Measurements from ENCODE around the gene ZDHHC13. TPM values are rescaled to one million over a fixed set of nuclear protein-coding genes. Genes with fewer than 3 reads are reported as not detected.

ZDHHC13 gene
- total RNA-seq, 2 donors from 2014 or later: 22.1 to 22.7 TPM

DNA sequence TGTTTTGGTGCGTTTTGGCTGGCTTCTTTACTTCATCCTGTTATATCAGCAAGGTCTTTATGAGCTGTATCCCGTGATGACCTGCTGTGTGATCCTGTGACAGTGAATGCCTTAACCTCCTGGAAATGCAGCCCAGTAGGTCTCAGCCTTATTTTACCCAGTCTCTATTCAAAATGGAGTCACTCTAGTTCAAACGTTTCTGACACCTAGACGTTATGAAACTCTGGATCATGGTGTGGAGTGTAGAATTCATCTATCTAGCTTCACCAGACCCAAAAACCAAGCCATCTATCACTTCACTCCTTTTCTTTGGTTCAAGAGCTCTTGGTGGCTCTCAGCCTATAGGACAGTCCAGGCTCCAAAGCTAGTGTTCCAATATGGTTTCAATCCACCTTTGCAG lies 28.2 kb upstream of the ZDHHC13 start:
- H3K27me3 Mint-ChIP-seq: peaks cover 29% of the 10 kb centered on the region in 2 donors
- ATAC-seq (no peak), DNase-seq (ENCODE audit: low spot score) (no peak)
- H3K27ac Mint-ChIP-seq: no peak overlapping the region
- no peaks in the 10 kb centered on the region for H3K9me3 Mint-ChIP-seq
- H3K4me1 Mint-ChIP-seq (ENCODE audit: low read depth in 2 of 2): no peaks in the 10 kb centered on the region
- no peak overlapping the region for H3K4me3 Mint-ChIP-seq
- H3K36me3 Mint-ChIP-seq: no peaks in the 10 kb centered on the region

- Mint-ChIP-seq H3K27ac (no peak overlapping the region), H3K36me3 (no peaks in the 10 kb centered on the region), H3K4me1 (ENCODE audit: low read depth in 2 of 2) (no peaks in the 10 kb centered on the region), H3K9me3 (no peaks in the 10 kb centered on the region), H3K4me3 (no peak overlapping the region), H3K27me3 (peaks cover 27% of the 10 kb centered on the region in 2 donors)
- DNase-seq (ENCODE audit: low spot score) (no peak), ATAC-seq (no peak)
Observed at GRCh38 chr11:19089421-19089820, 27.5 kb upstream of the ZDHHC13 start.

- Mint-ChIP-seq H3K4me3 (no peak overlapping the region), H3K36me3 (no peaks in the 10 kb centered on the region), H3K4me1 (ENCODE audit: low read depth in 2 of 2) (no peaks in the 10 kb centered on the region), H3K9me3 (no peaks in the 10 kb centered on the region), H3K27ac (no peak overlapping the region), H3K27me3 (peaks cover 24 to 30% of the 10 kb centered on the region in 2 donors)
- ATAC-seq (no peak), DNase-seq (ENCODE audit: low spot score) (no peak)
Observed at GRCh38 chr11:19091366-19091765, 25.6 kb upstream of the ZDHHC13 start.

GRCh38 chr11:19092342-19092741 lies 24.6 kb upstream of the ZDHHC13 start:
- Mint-ChIP-seq H3K27me3 (peaks cover 24 to 33% of the 10 kb centered on the region in 2 donors), H3K36me3 (no peaks in the 10 kb centered on the region), H3K9me3 (no peaks in the 10 kb centered on the region), H3K4me3 (no peak overlapping the region), H3K27ac (no peak overlapping the region), H3K4me1 (ENCODE audit: low read depth in 2 of 2) (no peaks in the 10 kb centered on the region)
- ATAC-seq: no peak
- no peak for DNase-seq (ENCODE audit: low spot score)

DNA sequence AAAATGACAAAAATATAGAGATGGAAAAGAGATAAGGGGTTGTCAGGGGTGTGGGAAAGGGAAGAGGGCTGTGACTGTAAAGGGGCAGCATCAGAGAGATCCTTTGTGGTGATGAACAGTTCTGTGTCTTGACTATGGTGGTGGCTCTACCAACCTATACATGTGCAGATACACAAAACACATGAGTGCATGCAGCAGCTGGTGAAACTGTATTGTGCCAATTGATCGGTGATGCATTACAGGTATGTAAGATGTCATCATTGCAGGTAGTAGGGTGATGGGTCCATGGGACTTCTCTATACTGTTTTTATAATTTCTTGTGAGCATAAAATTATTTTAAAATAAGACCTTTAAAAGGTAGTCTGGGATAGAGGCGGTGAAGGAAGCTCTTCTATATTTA lies 24.1 kb upstream of the ZDHHC13 start:
- no peak for ATAC-seq

DNA sequence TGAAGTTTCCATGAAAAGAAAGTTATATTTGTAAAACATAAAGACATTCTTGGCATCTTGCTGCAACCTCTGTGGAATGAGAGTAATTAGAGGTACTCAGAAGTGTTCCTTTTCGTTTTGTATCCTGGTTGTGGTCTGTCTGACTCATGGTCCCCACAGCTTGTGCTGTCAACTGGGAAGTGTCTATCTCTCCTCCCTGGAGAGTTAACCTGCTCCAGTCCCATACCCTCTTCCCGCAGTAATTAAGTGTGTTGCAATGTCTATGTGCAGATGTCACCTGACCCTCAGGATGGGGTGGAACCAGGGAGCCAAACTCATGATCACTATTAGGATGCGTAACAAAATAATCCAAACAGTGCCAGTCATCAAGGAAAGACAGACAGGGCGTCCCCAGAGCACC lies 23.0 kb upstream of the ZDHHC13 start:
- ATAC-seq (no peak), DNase-seq (ENCODE audit: low spot score) (no peak)
- Mint-ChIP-seq H3K36me3 (no peaks in the 10 kb centered on the region), H3K27me3 (peaks cover 35 to 38% of the 10 kb centered on the region in 2 donors), H3K4me1 (ENCODE audit: low read depth in 2 of 2) (no peaks in the 10 kb centered on the region), H3K9me3 (no peaks in the 10 kb centered on the region), H3K27ac (no peak overlapping the region), H3K4me3 (no peak overlapping the region)

More for the DNA sequence above, 24.1 kb upstream of the ZDHHC13 start:
- peaks cover 29 to 36% of the 10 kb centered on the region in 2 donors for H3K27me3 Mint-ChIP-seq
- H3K27ac Mint-ChIP-seq: no peak overlapping the region
- H3K4me3 Mint-ChIP-seq: no peak overlapping the region
- DNase-seq (ENCODE audit: low spot score): no peak
- no peaks in the 10 kb centered on the region for H3K4me1 Mint-ChIP-seq (ENCODE audit: low read depth in 2 of 2)
- H3K36me3 Mint-ChIP-seq: no peaks in the 10 kb centered on the region
- H3K9me3 Mint-ChIP-seq: no peaks in the 10 kb centered on the region

GRCh38 chr11:19094859-19095258 lies 22.1 kb upstream of the ZDHHC13 start:
- Mint-ChIP-seq H3K9me3 (no peaks in the 10 kb centered on the region), H3K4me1 (ENCODE audit: low read depth in 2 of 2) (no peaks in the 10 kb centered on the region), H3K27ac (no peak overlapping the region), H3K4me3 (no peak overlapping the region), H3K36me3 (no peaks in the 10 kb centered on the region), H3K27me3 (peaks cover 39 to 42% of the 10 kb centered on the region in 2 donors)
- no peak for DNase-seq (ENCODE audit: low spot score)
- ATAC-seq: no peak

GRCh38 chr11:19099093-19099492 lies 17.9 kb upstream of the ZDHHC13 start:
- Mint-ChIP-seq H3K27me3 (peaks cover 32 to 33% of the 10 kb centered on the region in 2 donors), H3K4me1 (ENCODE audit: low read depth in 2 of 2) (no peaks in the 10 kb centered on the region), H3K27ac (no peak overlapping the region), H3K4me3 (no peak overlapping the region), H3K36me3 (no peaks in the 10 kb centered on the region), H3K9me3 (peaks cover 2% of the 10 kb centered on the region)
- ATAC-seq (no peak), DNase-seq (ENCODE audit: low spot score) (no peak)

DNA sequence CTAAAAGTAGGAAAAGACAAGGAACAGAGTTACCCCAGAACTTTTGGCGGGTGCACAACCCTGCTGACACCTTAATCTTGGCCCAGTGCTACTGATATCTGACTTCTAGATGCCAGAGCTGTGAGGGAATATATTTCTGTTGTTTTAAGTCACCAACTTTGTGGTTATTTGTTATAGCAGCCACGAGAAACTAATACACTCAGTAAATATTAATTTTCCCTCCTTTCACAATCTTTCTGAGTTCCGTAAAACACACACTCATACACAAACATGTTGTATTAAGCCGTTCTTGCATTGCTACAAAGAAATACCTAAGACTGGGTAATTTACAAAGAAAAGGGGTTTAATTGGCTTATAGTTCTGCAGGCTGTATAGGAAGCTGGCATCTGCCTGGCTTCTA lies 16.1 kb upstream of the ZDHHC13 start:
- Mint-ChIP-seq H3K27me3 (peaks cover 33% of the 10 kb centered on the region in 2 donors), H3K27ac (no peak overlapping the region)

DNA sequence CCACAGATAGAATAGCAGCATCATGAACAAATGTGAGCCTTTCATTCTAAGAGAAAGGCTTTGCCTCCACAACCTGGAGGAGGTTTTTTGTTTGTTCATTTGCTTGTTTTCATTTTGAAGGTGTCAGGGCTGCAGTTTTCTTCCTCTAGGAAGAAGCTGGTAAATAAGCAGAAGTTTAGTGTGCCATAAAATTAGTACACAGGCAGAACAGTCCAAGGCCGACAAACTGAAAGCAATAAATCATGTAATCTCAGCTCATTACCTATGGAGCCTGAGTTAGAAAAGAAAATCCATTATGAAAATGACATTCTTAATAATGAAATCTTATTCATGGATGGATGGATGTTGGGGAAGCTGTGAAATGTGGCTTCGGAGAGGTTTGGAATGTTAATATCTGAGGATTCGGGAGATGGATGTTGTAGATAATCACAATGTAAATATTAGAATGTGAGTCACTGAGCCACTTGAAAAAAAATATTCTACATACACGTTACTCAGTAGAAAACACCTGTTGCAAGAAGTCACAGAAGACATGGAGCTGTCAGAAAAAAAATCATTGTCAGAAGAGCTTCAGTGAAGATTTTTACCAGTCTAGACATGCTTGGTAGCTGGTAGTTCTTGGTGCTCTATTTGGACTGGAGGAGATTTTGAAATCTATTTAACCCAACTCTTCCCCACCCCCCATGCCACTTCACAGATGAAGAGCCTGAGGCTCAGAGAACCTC lies 15.0 kb upstream of the ZDHHC13 start:
- DNase-seq (ENCODE audit: low spot score) (no peak), ATAC-seq (no peak)
- Mint-ChIP-seq H3K9me3 (peaks cover 2% of the 10 kb centered on the region), H3K27ac (no peak overlapping the region), H3K36me3 (no peaks in the 10 kb centered on the region), H3K4me1 (ENCODE audit: low read depth in 2 of 2) (no peaks in the 10 kb centered on the region), H3K27me3 (peaks cover 23 to 25% of the 10 kb centered on the region in 2 donors), H3K4me3 (no peak overlapping the region)

More for the DNA sequence above, 16.1 kb upstream of the ZDHHC13 start:
- no peak overlapping the region for H3K4me3 Mint-ChIP-seq
- no peaks in the 10 kb centered on the region for H3K36me3 Mint-ChIP-seq
- ATAC-seq: no peak
- H3K9me3 Mint-ChIP-seq: peaks cover 2% of the 10 kb centered on the region
- DNase-seq (ENCODE audit: low spot score): no peak
- H3K4me1 Mint-ChIP-seq (ENCODE audit: low read depth in 2 of 2): no peaks in the 10 kb centered on the region

- H3K4me3 Mint-ChIP-seq: no peak overlapping the region
- peaks cover 2% of the 10 kb centered on the region for H3K9me3 Mint-ChIP-seq
- H3K27me3 Mint-ChIP-seq: peaks cover 17 to 22% of the 10 kb centered on the region in 2 donors
- no peak overlapping the region for H3K27ac Mint-ChIP-seq
- H3K36me3 Mint-ChIP-seq: no peaks in the 10 kb centered on the region
- ATAC-seq (no peak), DNase-seq (ENCODE audit: low spot score) (no peak)
- H3K4me1 Mint-ChIP-seq (ENCODE audit: low read depth in 2 of 2): no peaks in the 10 kb centered on the region
Observed at GRCh38 chr11:19102521-19102900, 14.5 kb upstream of the ZDHHC13 start.

DNA sequence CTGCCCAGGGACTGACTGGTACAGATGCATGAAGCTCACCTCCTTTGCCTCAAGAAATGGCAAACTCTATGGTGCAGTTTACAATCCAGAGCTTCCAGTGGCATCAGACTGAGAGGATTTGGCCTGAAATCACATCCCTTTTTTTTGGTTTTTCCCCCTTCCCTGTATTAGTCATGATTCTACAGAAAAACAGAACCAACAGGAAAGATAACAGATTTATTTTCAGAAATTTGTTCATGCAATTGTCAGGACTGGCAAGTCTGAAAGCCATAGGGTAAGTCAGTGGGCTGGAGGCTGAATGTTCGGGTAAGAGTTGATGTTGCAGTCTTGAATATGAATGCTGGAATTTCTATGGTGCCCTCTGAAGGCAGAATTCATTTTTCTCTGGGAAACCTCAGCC lies 12.0 kb upstream of the ZDHHC13 start:
- no peak for DNase-seq (ENCODE audit: low spot score)
- Mint-ChIP-seq H3K9me3 (peaks cover 2% of the 10 kb centered on the region), H3K4me1 (ENCODE audit: low read depth in 2 of 2) (peaks cover 0 to 4% of the 10 kb centered on the region in 2 donors)

GRCh38 chr11:19107125-19107524 lies 9.8 kb upstream of the ZDHHC13 start:
- H3K4me3 Mint-ChIP-seq: no peak overlapping the region
- no peaks in the 10 kb centered on the region for H3K9me3 Mint-ChIP-seq
- ATAC-seq: no peak

More for the DNA sequence above, 12.0 kb upstream of the ZDHHC13 start:
- Mint-ChIP-seq H3K4me3 (no peak overlapping the region), H3K27me3 (peaks cover 0 to 18% of the 10 kb centered on the region in 2 donors), H3K36me3 (no peaks in the 10 kb centered on the region), H3K27ac (no peak overlapping the region)
- no peak for ATAC-seq

DNA sequence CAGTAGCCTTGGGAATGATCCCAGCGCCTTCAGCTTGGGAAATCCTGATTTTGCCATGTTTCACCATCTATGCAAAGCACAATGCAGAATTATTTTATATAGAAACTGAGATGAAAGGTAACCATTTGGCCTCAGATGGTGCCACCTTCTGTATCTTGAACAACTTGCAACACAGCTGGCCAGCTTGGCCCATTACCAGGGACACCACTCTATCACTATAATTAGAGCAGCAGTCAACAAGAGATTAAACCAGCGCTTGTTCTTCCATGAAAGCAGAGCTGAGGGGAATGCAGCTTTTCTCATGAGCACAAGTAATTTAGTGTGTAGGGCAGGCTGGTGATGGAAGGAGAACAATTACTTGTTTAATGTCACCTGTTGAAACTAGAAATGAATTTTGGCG lies 6.7 kb upstream of the ZDHHC13 start:
- ATAC-seq: no peak
- Mint-ChIP-seq H3K27ac (no peak overlapping the region), H3K4me1 (ENCODE audit: low read depth in 2 of 2) (peaks cover 0 to 4% of the 10 kb centered on the region in 2 donors), H3K9me3 (no peaks in the 10 kb centered on the region), H3K27me3 (peaks cover 0 to 15% of the 10 kb centered on the region in 2 donors), H3K36me3 (no peaks in the 10 kb centered on the region), H3K4me3 (no peak overlapping the region)
- no peak for DNase-seq (ENCODE audit: low spot score)

More at GRCh38 chr11:19107125-19107524, 9.8 kb upstream of the ZDHHC13 start:
- DNase-seq (ENCODE audit: low spot score): no peak
- no peaks in the 10 kb centered on the region for H3K36me3 Mint-ChIP-seq
- H3K27me3 Mint-ChIP-seq: peaks cover 0 to 16% of the 10 kb centered on the region in 2 donors
- no peak overlapping the region for H3K27ac Mint-ChIP-seq
- peaks cover 0 to 4% of the 10 kb centered on the region in 2 donors for H3K4me1 Mint-ChIP-seq (ENCODE audit: low read depth in 2 of 2)

DNA sequence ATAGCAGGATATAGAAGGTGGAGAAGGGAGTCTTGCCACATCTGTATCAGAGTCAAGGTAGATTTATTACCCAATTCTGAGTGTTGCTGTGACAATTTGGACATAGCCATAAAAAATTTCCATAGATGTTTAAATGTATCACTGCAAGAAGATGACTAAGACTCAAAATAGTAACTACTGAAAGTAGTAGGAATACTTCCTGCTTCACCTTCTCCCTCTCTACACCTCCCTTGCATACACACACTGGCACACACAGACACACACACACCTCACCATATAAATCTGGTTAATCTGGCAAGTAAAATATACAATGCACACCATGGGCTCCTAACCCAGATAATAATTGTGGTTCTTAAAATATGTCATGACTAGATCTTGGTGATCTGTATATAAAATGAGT lies 5.2 kb upstream of the ZDHHC13 start:
- Mint-ChIP-seq H3K4me3 (no peak overlapping the region), H3K9me3 (no peaks in the 10 kb centered on the region), H3K27me3 (peaks cover 0 to 16% of the 10 kb centered on the region in 2 donors), H3K27ac (no peak overlapping the region), H3K4me1 (ENCODE audit: low read depth in 2 of 2) (peaks cover 4% of the 10 kb centered on the region in 2 donors), H3K36me3 (no peaks in the 10 kb centered on the region)
- ATAC-seq (no peak), DNase-seq (ENCODE audit: low spot score) (no peak)
